HEK293 (cell line): ENCODE results near the gene RIMBP3C.

Experiments
- CTCF ChIA-PET: fragments of 350-600 bp; formaldehyde crosslinking; extraction: SDS; loops from one replicate; lab custom pipeline; 2021; ENCODE audit warnings: antibody characterized with exemption; lab: Yijun Ruan, JAX
- POLR2A ChIA-PET: fragments of 300-600 bp; formaldehyde crosslinking; extraction: SDS; loops from one replicate; lab custom pipeline; 2020; ENCODE audit warnings: antibody characterized with exemption, inconsistent platforms; lab: Yijun Ruan, JAX
- H3K27ac ChIP-seq: fragments of 200-500 bp; sonication (Bioruptor generic); 2 replicates; pipeline ENCODE4 v1.5.1; 2014; ENCODE audit warnings: low read depth, low read length, control low read depth, inconsistent platforms; ENCODE audit errors: extremely low read depth
- H3K36me3 ChIP-seq, 2 experiments: fragments of 200-500 bp in 1 of 2; sonication (Bioruptor generic) in 1 of 2; 1 replicate in 1 of 2; 2 replicates in 1 of 2; pipeline ENCODE4 v1.5.1; 2014 to 2017; ENCODE audit warnings: inconsistent platforms in 2 of 2, low read length in 2 of 2; ENCODE audit not compliant: control insufficient read depth in 2 of 2, insufficient read depth in 1 of 2
- H3K4me1 ChIP-seq: fragments of 200-500 bp; sonication (Bioruptor generic); 2 replicates; pipeline ENCODE4 v1.5.1; 2014; ENCODE audit warnings: mild to moderate bottlenecking, low read length, inconsistent platforms; ENCODE audit not compliant: control insufficient read depth, insufficient read depth
- H3K4me3 ChIP-seq: 2 replicates; pipeline ENCODE4 v1.5.1; 2011; ENCODE audit warnings: low read depth, mild to moderate bottlenecking, control low read depth, low read length, moderate library complexity
- H3K9me3 ChIP-seq: fragments of 200-500 bp; sonication (Bioruptor generic); 2 replicates; pipeline ENCODE4 v1.5.1; 2014; ENCODE audit warnings: low read depth, low read length, inconsistent platforms; ENCODE audit not compliant: control insufficient read depth, insufficient read depth
- HOXA7 ChIP-seq: sonication (generic); formaldehyde crosslinking; IDR thresholded peaks from 2 replicates; pipeline ENCODE4 v1.8.1; 2022; ENCODE audit warnings: missing genetic modification reagents, borderline replicate concordance
- OVOL3 ChIP-seq: fragments of 450-650 bp; formaldehyde crosslinking; IDR thresholded peaks from 2 replicates; pipeline ENCODE4 v1.5.1; 2016; ENCODE audit warnings: missing biosample characterization, missing genetic modification characterization
- PRDM1 ChIP-seq: fragments of 450-650 bp; formaldehyde crosslinking; IDR thresholded peaks from 2 replicates; pipeline ENCODE4; 2016; ENCODE audit warnings: missing biosample characterization, missing genetic modification characterization
- PRDM2 ChIP-seq: fragments of 450-650 bp; formaldehyde crosslinking; IDR thresholded peaks from 2 replicates; pipeline ENCODE4 v1.5.1; 2016; ENCODE audit warnings: missing biosample characterization, missing genetic modification characterization, borderline replicate concordance
- SCRT1 ChIP-seq: fragments of 450-650 bp; formaldehyde crosslinking; IDR thresholded peaks from 2 replicates; pipeline ENCODE4 v1.5.1; 2016; ENCODE audit warnings: missing biosample characterization, missing genetic modification characterization, borderline replicate concordance
- SP7 ChIP-seq: fragments of 450-650 bp; formaldehyde crosslinking; IDR thresholded peaks from 2 replicates; pipeline ENCODE4 v1.5.1; 2016; ENCODE audit warnings: missing biosample characterization, missing genetic modification characterization
- ZNF16 ChIP-seq: fragments of 450-650 bp; formaldehyde crosslinking; IDR thresholded peaks from 2 replicates; pipeline ENCODE4 v1.5.1; 2016; ENCODE audit warnings: low read depth, missing biosample characterization, missing genetic modification characterization
- ZNF184 ChIP-seq: fragments of 450-650 bp; IDR thresholded peaks from 2 replicates; pipeline ENCODE4 v1.5.1; 2018; ENCODE audit warnings: missing biosample characterization, mild to moderate bottlenecking, missing genetic modification characterization
- ZNF214 ChIP-seq: fragments of 450-650 bp; formaldehyde crosslinking; IDR thresholded peaks from 2 replicates; pipeline ENCODE4 v1.5.1; 2017; ENCODE audit warnings: missing biosample characterization, mild to moderate bottlenecking, missing genetic modification characterization, borderline replicate concordance
- ZNF24 ChIP-seq: fragments of 450-650 bp; formaldehyde crosslinking; IDR thresholded peaks from 2 replicates; pipeline ENCODE4 v1.5.1; 2016; ENCODE audit warnings: missing biosample characterization, missing genetic modification characterization
- ZNF292 ChIP-seq: fragments of 450-650 bp; formaldehyde crosslinking; IDR thresholded peaks from 2 replicates; pipeline ENCODE4 v1.5.1; 2016; ENCODE audit warnings: low read depth, missing biosample characterization, missing genetic modification characterization, borderline replicate concordance
- ZNF394 ChIP-seq: fragments of 450-650 bp; formaldehyde crosslinking; IDR thresholded peaks from 2 replicates; pipeline ENCODE4 v1.5.1; 2016; ENCODE audit warnings: missing biosample characterization, missing genetic modification characterization, mild to moderate bottlenecking, moderate library complexity, borderline replicate concordance
- ZNF433 ChIP-seq: fragments of 450-650 bp; formaldehyde crosslinking; IDR thresholded peaks from 2 replicates; pipeline ENCODE4 v1.5.1; 2016; ENCODE audit warnings: missing biosample characterization, missing genetic modification characterization, low read depth
- ZNF518A ChIP-seq: fragments of 450-650 bp; formaldehyde crosslinking; conservative IDR thresholded peaks from 2 replicates; pipeline ENCODE4 v1.5.1; 2016; ENCODE audit warnings: low read depth, missing biosample characterization, missing genetic modification characterization
- ZNF548 ChIP-seq: fragments of 450-650 bp; formaldehyde crosslinking; IDR thresholded peaks from 2 replicates; pipeline ENCODE4 v1.5.1; 2016; ENCODE audit warnings: missing biosample characterization, missing genetic modification characterization
- ZNF623 ChIP-seq: fragments of 450-650 bp; formaldehyde crosslinking; IDR thresholded peaks from 2 replicates; pipeline ENCODE4 v1.5.1; 2016; ENCODE audit warnings: missing biosample characterization, missing genetic modification characterization
- ZNF701 ChIP-seq: fragments of 450-650 bp; formaldehyde crosslinking; IDR thresholded peaks from 2 replicates; pipeline ENCODE4 v1.5.1; 2016; ENCODE audit warnings: missing biosample characterization, missing genetic modification characterization
- ZNF792 ChIP-seq: fragments of 450-650 bp; formaldehyde crosslinking; IDR thresholded peaks from 2 replicates; pipeline ENCODE4 v1.5.1; 2016; ENCODE audit warnings: missing biosample characterization, missing genetic modification characterization

The RIMBP3C gene

GRCh38 chr22:21589396-21589795, 38.1 kb upstream of the RIMBP3C start:
- H3K4me1 ChIP-seq, result no peaks in the 10 kb centered on the region
- H3K4me3 ChIP-seq, result no peak overlapping the region
- H3K36me3 ChIP-seq, result peaks cover 3 to 55% of the 10 kb centered on the region in 2 experiments
- TF ChIP-seq ZNF214 (tag by site-specific recombination) (no peak), ZNF623 (no peak), ZNF548 (tag by site-specific recombination) (no peak), ZNF16 (tag by site-specific recombination) (no peak), SP7 (tag by site-specific recombination) (no peak), ZNF518A (tag by site-specific recombination) (no peak), ZNF184 (tag by site-specific recombination) (no peak), SCRT1 (tag by site-specific recombination) (no peak), ZNF433 (no peak), ZNF24 (no peak), HOXA7 (CRISPR knock-in tag) (no peak), ZNF394 (tag by site-specific recombination) (no peak)
- ChIA-PET POLR2A (interaction anchor here (0.6 kb wide), 2 partner anchors 9 to 24 kb away, joined by 5 to 6 read pairs; no protein-coding TSS in a partner anchor), CTCF (interaction anchor here (1.0 kb wide), 1 partner anchor 17 kb away, joined by 3 read pairs; no protein-coding TSS in a partner anchor)
- no peak overlapping the region for H3K27ac ChIP-seq
- no peaks in the 10 kb centered on the region for H3K9me3 ChIP-seq

GRCh38 chr22:21587803-21588611, 36.7 kb upstream of the RIMBP3C start:
- ChIA-PET POLR2A (no interaction called here), CTCF (interaction anchor here (0.6 to 0.8 kb wide), 2 partner anchors 41 to 57 kb away, joined by 3 to 4 read pairs; no protein-coding TSS in a partner anchor)
- TF ChIP-seq ZNF701 (tag by site-specific recombination) (no peak), PRDM1 (tag by site-specific recombination) (0 out of 2 replicates have a peak, but pooled peaks have one; percentile 42)
- no peaks in the 10 kb centered on the region for H3K9me3 ChIP-seq
- H3K4me1 ChIP-seq, result peaks cover 5% of the 10 kb centered on the region; the same call in 1 of the 2 replicates
- H3K36me3 ChIP-seq, result peaks cover 0 to 47% of the 10 kb centered on the region in 2 experiments; a peak in 2 of 3 replicates
- no peak overlapping the region for H3K27ac ChIP-seq
- no peak overlapping the region for H3K4me3 ChIP-seq

GRCh38 chr22:21585389-21585788, 34.1 kb upstream of the RIMBP3C start:
- H3K4me3 ChIP-seq, result no peak overlapping the region
- ChIA-PET CTCF (interaction anchor here (0.6 kb wide), 2 partner anchors 28 to 1002 kb away, joined by 3 read pairs; no protein-coding TSS in a partner anchor), POLR2A (no interaction called here)
- no peak overlapping the region for H3K27ac ChIP-seq
- H3K4me1 ChIP-seq, result peaks cover 10% of the 10 kb centered on the region; the same call in 1 of the 2 replicates
- H3K9me3 ChIP-seq, result no peaks in the 10 kb centered on the region
- peaks cover 0 to 26% of the 10 kb centered on the region in 2 experiments; a peak in 2 of 3 replicates for H3K36me3 ChIP-seq
- no peak for TF ChIP-seq ZNF292 (tag by site-specific recombination)
- TF ChIP-seq ZNF792 (tag by site-specific recombination), result no peak
- no peak for TF ChIP-seq ZNF701 (tag by site-specific recombination)
- TF ChIP-seq PRDM2 (tag by site-specific recombination), result no peak
- no peak for TF ChIP-seq OVOL3 (tag by site-specific recombination)
